Esophagus muscularis mucosa (tissue), 4 donors: ENCODE data around the gene IKZF4. TPM values are rescaled to one million over a fixed set of nuclear protein-coding genes. Genes with fewer than 3 reads are reported as not detected.
"Not testable (repeated sequence)": the region's sequence is repeated elsewhere in the genome, so short reads cannot be mapped to it uniquely, and the experiment has no call there.

Experiments used
- DNase-seq: peaks from one replicate; pipeline ENCODE4 v3.0.0-alpha.2; 2017; ENCODE audit errors: extremely low spot score
- H3K27ac ChIP-seq, 4 donors: fragments of 200-600 bp; sonication (generic); replicated peaks in 1 of 4; 1 replicate in 3 of 4; 2 replicates in 1 of 4; pipeline ENCODE4 v1.5.1; 2016 to 2019; ENCODE audit warnings: mild to moderate bottlenecking in 1 of 4
- H3K27me3 ChIP-seq, 4 donors: fragments of 200-600 bp; sonication (generic); one replicate each; pipeline versions ENCODE4 v1.5.1 to v1.6.0; 2016 to 2019
- H3K36me3 ChIP-seq, 4 donors: fragments of 200-600 bp; sonication (generic); one replicate each; pipeline ENCODE4 v1.5.1; 2016 to 2019
- H3K4me1 ChIP-seq, 4 donors: fragments of 200-600 bp; sonication (generic); one replicate each; pipeline ENCODE4 v1.5.1; 2016 to 2019
- H3K4me3 ChIP-seq, 4 donors: fragments of 200-600 bp; sonication (generic); 1 replicate in 2 of 4; 2 replicates in 2 of 4; pipeline ENCODE4 v1.5.1; 2016 to 2019; ENCODE audit warnings: mild to moderate bottlenecking in 4 of 4, moderate library complexity in 1 of 4
- H3K9me3 ChIP-seq, 4 donors: fragments of 200-600 bp; sonication (generic); 1 replicate in 3 of 4; 2 replicates in 1 of 4; pipeline ENCODE4 v1.5.1; 2016 to 2019
- EP300 ChIP-seq: sonication (generic); formaldehyde crosslinking; IDR thresholded peaks from one replicate; pipeline ENCODE4 v1.6.1; 2017; ENCODE audit warnings: antibody characterized with exemption
- POLR2A ChIP-seq: fragments of 450-650 bp; IDR thresholded peaks from one replicate; pipeline ENCODE4 v1.6.1; 2017; ENCODE audit warnings: antibody characterized with exemption, moderate library complexity, mild to moderate bottlenecking, low read depth
- POLR2AphosphoS5 ChIP-seq, 2 donors: sonication (generic); formaldehyde crosslinking; IDR thresholded peaks; one replicate each; pipeline ENCODE4 v1.6.1; 2017; ENCODE audit warnings: antibody characterized with exemption in 2 of 2
- WGBS: methylation state at CpG from one replicate; pipeline ENCODE4 v1.1.5; 2018; 5-methylcytosine and 5-hydroxymethylcytosine counted together
- intact Hi-C: fragments of 100-400 bp; cut with DNase I; formaldehyde crosslinking; loops from one replicate; pipeline ENCODE4 v1.15.1; 2023
- total RNA-seq, 4 donors: library from RNA; depleted of rRNA; stranded (reverse); fragments of >200 nt; gene quantifications; one replicate each; pipeline versions ENCODE4 v1.1.0 to v1.2.1, GENCODE V29; 2016
- TF ChIP-seq, protein P1 (sequence below), 3 experiments: fragments of 200-600 bp in 2 of 3; fragments of 450-650 bp in 1 of 3; sonication (generic) in 2 of 3; IDR thresholded peaks; one replicate each; pipeline ENCODE4 v1.5.1; 2017 to 2019; ENCODE audit warnings: antibody characterized with exemption in 3 of 3, mild to moderate bottlenecking in 2 of 3, moderate library complexity in 1 of 3

Gene IKZF4
- total RNA-seq, 4 donors from 2014 or later = 6.2 to 20.4 (median 9.7) TPM

DNA sequence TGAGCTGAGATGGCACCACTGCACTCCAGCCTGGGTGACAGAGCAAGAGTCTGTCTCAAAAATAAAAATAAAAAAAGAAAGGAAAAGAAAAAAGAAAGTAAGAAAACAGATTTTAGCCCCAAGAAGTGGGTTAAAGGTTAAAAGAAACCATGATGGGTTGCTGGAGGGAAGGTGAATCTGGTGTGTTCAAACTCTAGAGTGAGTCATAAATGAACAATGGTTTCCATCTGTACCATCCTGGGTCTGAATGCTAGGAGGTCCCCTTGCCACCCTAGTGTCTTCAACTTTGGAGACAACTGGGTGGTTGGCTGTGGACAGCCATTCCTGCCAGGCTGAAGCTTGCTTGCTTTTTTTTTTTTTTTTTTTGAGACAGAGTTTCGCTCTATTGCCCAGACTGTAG is 19.3 kb downstream of the IKZF4 start:
- Histone ChIP-seq H3K4me3 (no peak overlapping the region), H3K27me3 (no peaks in the 10 kb centered on the region), H3K4me1 (peaks cover 15 to 24% (median 20%) of the 10 kb centered on the region in 4 donors), H3K27ac (no peak overlapping the region), H3K36me3 (peaks cover 19 to 54% (median 39%) of the 10 kb centered on the region in 4 donors), H3K9me3 (no peaks in the 10 kb centered on the region)
- WGBS = 100% methylated on average over 1 of the region's 1 CpG
- intact Hi-C loops = loop anchor here (2.0 kb wide), 1 partner anchor 43 kb away; the partner anchor contains the start of gene SUOX
- TF ChIP-seq POLR2A = no peak
- TF ChIP-seq, protein P1, sequence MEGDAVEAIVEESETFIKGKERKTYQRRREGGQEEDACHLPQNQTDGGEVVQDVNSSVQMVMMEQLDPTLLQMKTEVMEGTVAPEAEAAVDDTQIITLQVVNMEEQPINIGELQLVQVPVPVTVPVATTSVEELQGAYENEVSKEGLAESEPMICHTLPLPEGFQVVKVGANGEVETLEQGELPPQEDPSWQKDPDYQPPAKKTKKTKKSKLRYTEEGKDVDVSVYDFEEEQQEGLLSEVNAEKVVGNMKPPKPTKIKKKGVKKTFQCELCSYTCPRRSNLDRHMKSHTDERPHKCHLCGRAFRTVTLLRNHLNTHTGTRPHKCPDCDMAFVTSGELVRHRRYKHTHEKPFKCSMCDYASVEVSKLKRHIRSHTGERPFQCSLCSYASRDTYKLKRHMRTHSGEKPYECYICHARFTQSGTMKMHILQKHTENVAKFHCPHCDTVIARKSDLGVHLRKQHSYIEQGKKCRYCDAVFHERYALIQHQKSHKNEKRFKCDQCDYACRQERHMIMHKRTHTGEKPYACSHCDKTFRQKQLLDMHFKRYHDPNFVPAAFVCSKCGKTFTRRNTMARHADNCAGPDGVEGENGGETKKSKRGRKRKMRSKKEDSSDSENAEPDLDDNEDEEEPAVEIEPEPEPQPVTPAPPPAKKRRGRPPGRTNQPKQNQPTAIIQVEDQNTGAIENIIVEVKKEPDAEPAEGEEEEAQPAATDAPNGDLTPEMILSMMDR (IDR thresholded peaks at IDR 0.05) = no peak
- no peak for DNase-seq

DNA sequence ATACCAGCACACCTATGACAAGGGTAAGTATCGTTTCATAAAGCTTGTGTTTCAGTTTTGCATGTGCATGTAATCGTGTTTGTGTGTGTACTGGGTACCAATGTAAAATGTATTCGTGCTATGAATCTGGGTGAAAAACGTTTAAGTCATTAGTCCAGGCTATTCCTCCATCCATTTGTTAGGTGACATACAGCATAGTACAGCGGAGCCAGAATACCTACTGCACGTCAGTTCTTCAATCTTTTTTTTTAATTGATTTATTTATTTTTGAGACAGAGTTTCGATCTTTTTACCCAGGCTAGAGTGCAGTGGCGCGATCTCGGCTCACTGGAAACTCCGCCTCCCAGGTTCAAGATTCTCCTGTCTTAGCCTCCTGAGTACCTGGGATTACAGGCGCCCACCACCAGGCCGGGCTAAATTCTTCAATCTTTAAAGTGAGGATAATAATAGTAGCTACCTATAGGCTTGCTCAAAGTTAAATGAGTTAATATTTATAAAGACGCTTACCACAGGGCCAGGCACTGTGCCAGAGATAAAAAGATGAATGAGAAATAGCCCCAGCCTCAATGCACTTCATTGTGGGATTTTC is 20.2 kb downstream of the IKZF4 start:
- Histone ChIP-seq H3K27me3 (no peaks in the 10 kb centered on the region), H3K27ac (peak overlapping the region; percentile 86 to 96 (median 89)), H3K9me3 (no peaks in the 10 kb centered on the region), H3K36me3 (peaks cover 22 to 54% (median 41%) of the 10 kb centered on the region in 4 donors), H3K4me3 (peak overlapping the region; percentile 69 to 87 (median 82)), H3K4me1 (peaks cover 15 to 24% (median 20%) of the 10 kb centered on the region in 4 donors)
- 59% methylated on average over 14 of the region's 14 CpGs for WGBS
- intact Hi-C loops = loop anchor here (2.0 kb wide), 1 partner anchor 44 kb away; the partner anchor contains the start of gene SUOX
- no peak for DNase-seq
- TF ChIP-seq, protein P1 (IDR thresholded peaks at IDR 0.05) = no peak
- TF ChIP-seq EP300 (no peak), POLR2AphosphoS5 (IDR thresholded peaks at IDR 0.05) (no peak), POLR2A (no peak)

DNA sequence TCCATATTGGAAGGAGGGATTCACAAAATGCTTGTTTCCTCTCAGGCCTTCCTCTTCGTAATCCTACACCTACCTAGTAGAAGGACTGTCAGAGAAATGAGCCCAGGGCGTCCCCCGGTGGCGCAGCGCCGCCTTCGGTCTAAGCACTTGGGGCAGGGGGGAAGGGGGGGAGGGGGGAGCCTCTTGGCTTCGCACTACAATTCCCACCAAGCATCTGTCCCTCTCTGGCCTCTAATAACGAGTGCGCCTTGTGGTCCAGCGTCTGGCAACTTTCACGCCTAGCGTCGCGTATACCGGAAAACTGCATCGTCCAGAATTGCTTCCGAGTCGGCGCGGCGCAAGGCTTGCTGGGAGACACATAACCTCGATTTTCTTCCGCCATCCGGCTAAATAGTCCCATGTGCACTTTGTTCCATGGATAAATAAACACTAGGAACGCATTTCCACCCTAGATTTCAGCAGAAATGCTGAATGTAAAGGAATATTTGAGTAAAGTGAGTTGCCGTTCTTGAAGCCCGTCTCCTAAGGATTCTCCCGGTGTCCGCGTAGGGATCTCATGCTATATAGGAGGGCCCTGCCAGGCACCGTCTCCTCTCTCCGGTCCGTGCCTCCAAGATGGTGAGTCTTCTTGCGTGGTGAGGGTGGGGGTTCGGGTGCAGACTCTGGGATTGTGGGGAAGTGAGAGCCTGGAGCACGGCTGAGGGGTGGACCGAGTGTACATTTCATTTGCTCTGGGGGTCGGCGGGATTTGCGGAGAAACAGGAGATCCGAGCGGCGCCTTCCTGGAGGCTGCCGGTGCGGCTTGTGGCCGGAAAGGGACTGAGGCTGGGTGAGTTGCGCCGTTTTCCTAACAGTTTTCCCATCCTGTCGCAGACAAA is 20.9 kb downstream of the IKZF4 start, which contains the start of gene RPS26:
Gene RPS26 (plus strand): TSS at position 367 of the 878 bp plus-strand sequence. CDS start 249 bp downstream, at position 616.
- WGBS = under 1% methylated on average over 45 of the region's 50 CpGs
- intact Hi-C loops = loop anchor here (2.0 kb wide), 1 partner anchor 45 kb away; the partner anchor contains the start of gene SUOX

DNA sequence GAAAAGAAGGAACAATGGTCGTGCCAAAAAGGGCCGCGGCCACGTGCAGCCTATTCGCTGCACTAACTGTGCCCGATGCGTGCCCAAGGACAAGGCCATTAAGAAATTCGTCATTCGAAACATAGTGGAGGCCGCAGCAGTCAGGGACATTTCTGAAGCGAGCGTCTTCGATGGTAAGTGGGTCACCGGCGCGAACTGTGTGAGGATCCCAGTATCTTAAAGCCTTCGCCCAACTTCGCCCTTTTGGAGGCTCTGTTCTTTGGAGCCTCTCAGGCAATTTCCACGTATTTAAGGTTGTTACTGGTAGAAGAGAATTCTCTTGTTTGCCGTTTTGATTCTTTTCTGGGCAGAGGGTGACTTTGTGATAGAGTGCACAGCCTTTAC is 21.6 kb downstream of the IKZF4 start:
- H3K9me3 ChIP-seq, intact Hi-C loops, H3K27me3 ChIP-seq, DNase-seq: not testable (repeated sequence)
- 1% methylated on average over 10 of the region's 20 CpGs for WGBS
- Histone ChIP-seq H3K4me1 (peaks cover 15 to 25% (median 23%) of the 10 kb centered on the region in 4 donors), H3K27ac (peak overlapping the region; percentile 86 to 96 (median 89)), H3K4me3 (peak overlapping the region; percentile 69 to 87 (median 82)), H3K36me3 (peaks cover 22 to 40% (median 31%) of the 10 kb centered on the region in 4 donors)

More for the DNA sequence above, 20.9 kb downstream of the IKZF4 start, which contains the start of gene RPS26:
- peak; percentile 99 for DNase-seq
- TF ChIP-seq POLR2AphosphoS5 (IDR thresholded peaks at IDR 0.05) (peak; percentile 96 to 98), EP300 (no peak), POLR2A (peak; percentile 93)
- TF ChIP-seq, protein P1 (IDR thresholded peaks at IDR 0.05) = peak; percentile 13 to 55 (median 54)
- no peaks in the 10 kb centered on the region for H3K9me3 ChIP-seq
- H3K27ac ChIP-seq = peak within 1 kb of the TSS; percentile 86 to 96 (median 89)
- no peaks in the 10 kb centered on the region for H3K27me3 ChIP-seq
- H3K4me1 ChIP-seq = peaks cover 15 to 24% (median 20%) of the 10 kb centered on the region in 4 donors
- H3K4me3 ChIP-seq = peak within 1 kb of the TSS; percentile 69 to 87 (median 82)
- peaks cover 22 to 47% (median 34%) of the 10 kb centered on the region in 4 donors for H3K36me3 ChIP-seq

DNA sequence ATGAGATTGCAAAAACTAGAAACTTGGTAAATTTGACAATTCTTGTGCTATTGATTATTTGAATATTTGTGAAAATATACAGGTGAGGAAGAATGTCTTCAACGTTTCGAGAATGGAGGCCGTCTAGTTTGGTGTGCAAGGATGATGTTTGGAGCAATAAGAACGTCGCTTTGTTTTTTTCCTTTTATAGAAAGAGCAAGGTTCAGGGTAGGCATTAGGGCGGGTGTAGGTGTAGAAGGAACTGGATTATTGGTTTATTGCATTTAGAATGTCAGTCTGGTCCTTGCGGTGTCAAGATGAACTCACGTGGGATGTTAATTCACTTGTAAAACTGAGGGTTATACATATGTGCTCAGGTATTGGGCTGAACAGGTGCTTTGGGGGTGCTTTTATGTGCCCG is 22.0 kb downstream of the IKZF4 start:
- DNase-seq = no peak
- 53% methylated on average over 9 of the region's 9 CpGs for WGBS
- TF ChIP-seq POLR2AphosphoS5 (IDR thresholded peaks at IDR 0.05) = no peak
- no peak for TF ChIP-seq POLR2A
- TF ChIP-seq EP300 = no peak
- TF ChIP-seq, protein P1 (IDR thresholded peaks at IDR 0.05) = no peak
- intact Hi-C loops = no loop called here
- H3K36me3 ChIP-seq = peaks cover 22 to 39% (median 31%) of the 10 kb centered on the region in 4 donors
- H3K4me3 ChIP-seq = peak overlapping the region; percentile 69 to 87 (median 82)
- peak overlapping the region; percentile 86 to 96 (median 89) for H3K27ac ChIP-seq
- H3K9me3 ChIP-seq = no peaks in the 10 kb centered on the region
- no peaks in the 10 kb centered on the region for H3K27me3 ChIP-seq
- H3K4me1 ChIP-seq = peaks cover 15 to 27% (median 23%) of the 10 kb centered on the region in 4 donors
